SK-N-SH (cell line): ENCODE results near the gene PARD3. TPM values are rescaled to one million over a fixed set of nuclear protein-coding genes. Genes with fewer than 3 reads are reported as not detected.
"Not testable (repeated sequence)": the region's sequence is repeated elsewhere in the genome, so short reads cannot be mapped to it uniquely, and the experiment has no call there.

Experiments used
- CTCF ChIA-PET: fragments of 300-600, 350-600 bp; formaldehyde crosslinking; extraction: SDS; loops from one replicate; lab custom pipeline; 2021; lab: Yijun Ruan, JAX
- POLR2A ChIA-PET: fragments of 350-600 bp; sonication (Branson Sonifier 250); formaldehyde crosslinking; extraction: SDS; loops from one replicate; lab custom pipeline; 2020; ENCODE audit warnings: antibody characterized with exemption, inconsistent platforms; lab: Yijun Ruan, JAX
- DNase-seq: peaks from one replicate; pipeline ENCODE4 v3.0.0; 2012
- H2AFZ ChIP-seq: fragments of 200-600 bp; sonication (generic); 2 replicates; pipeline ENCODE4 v1.8.1; 2016; ENCODE audit warnings: antibody characterized with exemption, mild to moderate bottlenecking, low read depth
- H3F3A ChIP-seq: fragments of 200-600 bp; sonication (generic); replicated peaks from 2 replicates; pipeline ENCODE3; 2016; ENCODE audit warnings: antibody characterized with exemption, mild to moderate bottlenecking; ENCODE audit not compliant: insufficient read depth
- H3K27ac ChIP-seq, 2 experiments: fragments of 200-500 bp in 1 of 2; fragments of 200-600 bp in 1 of 2; sonication (Bioruptor generic) in 1 of 2; sonication (generic), shearing (Covaris generic) in 1 of 2; 2 replicates each; pipeline versions ENCODE4 v1.5.1 to v1.6.1; 2014 to 2016; ENCODE audit warnings: low read depth in 2 of 2, inconsistent platforms in 1 of 2, low read length in 1 of 2, mild to moderate bottlenecking in 1 of 2, mixed read lengths in 1 of 2
- H3K27me3 ChIP-seq: fragments of 200-600 bp; sonication (generic), shearing (Covaris generic); 2 replicates; pipeline ENCODE4 v1.6.1; 2016; ENCODE audit warnings: mixed run types; ENCODE audit not compliant: insufficient read depth
- H3K36me3 ChIP-seq, 2 experiments: fragments of 200-500 bp in 1 of 2; fragments of 200-600 bp in 1 of 2; sonication (Bioruptor generic) in 1 of 2; sonication (generic) in 1 of 2; replicated peaks in 1 of 2; 2 replicates each; pipeline versions ENCODE3 to v1.5.1; 2014 to 2016; ENCODE audit warnings: low read length in 1 of 2, mild to moderate bottlenecking in 1 of 2; ENCODE audit not compliant: insufficient read depth in 2 of 2, control insufficient read depth in 1 of 2
- H3K4me1 ChIP-seq, 2 experiments: fragments of 200-500 bp in 1 of 2; fragments of 200-600 bp in 1 of 2; sonication (Bioruptor generic) in 1 of 2; sonication (generic), shearing (Covaris generic) in 1 of 2; 2 replicates each; pipeline versions ENCODE4 v1.5.1 to v1.6.1; 2014 to 2016; ENCODE audit warnings: low read depth in 1 of 2, low read length in 1 of 2, mixed run types in 1 of 2; ENCODE audit not compliant: insufficient read depth in 2 of 2, control insufficient read depth in 1 of 2
- H3K4me2 ChIP-seq: fragments of 200-600 bp; sonication (generic), shearing (Covaris generic); 2 replicates; pipeline ENCODE4 v1.6.1; 2017; ENCODE audit warnings: mixed run types
- H3K4me3 ChIP-seq, 2 experiments: fragments of 200-500 bp in 1 of 2; fragments of 200-600 bp in 1 of 2; sonication (Bioruptor generic) in 1 of 2; sonication (generic), shearing (Covaris generic) in 1 of 2; 2 replicates each; pipeline versions ENCODE4 v1.5.1 to v1.8.1; 2014 to 2016; ENCODE audit warnings: low read depth in 2 of 2, inconsistent platforms in 1 of 2, low read length in 1 of 2, mild to moderate bottlenecking in 1 of 2, mixed read lengths in 1 of 2, moderate library complexity in 1 of 2
- H3K79me2 ChIP-seq: fragments of 200-600 bp; sonication (generic); 2 replicates; pipeline ENCODE4 v1.8.1; 2017; ENCODE audit warnings: mild to moderate bottlenecking; ENCODE audit not compliant: insufficient read depth
- H3K9ac ChIP-seq: fragments of 200-600 bp; sonication (generic); 2 replicates; pipeline ENCODE4 v1.6.1; 2017; ENCODE audit warnings: mixed run types
- H3K9me2 ChIP-seq: fragments of 200-600 bp; sonication (generic); 2 replicates; pipeline ENCODE4 v1.6.1; 2017; ENCODE audit warnings: mixed run types
- H3K9me3 ChIP-seq: fragments of 200-600 bp; sonication (generic); 2 replicates; pipeline ENCODE4 v1.6.1; 2017; ENCODE audit warnings: mixed run types, mild to moderate bottlenecking, moderate library complexity
- H4K20me1 ChIP-seq: fragments of 200-600 bp; sonication (generic); 2 replicates; pipeline ENCODE4 v1.6.1; 2017; ENCODE audit warnings: mild to moderate bottlenecking, mixed run types; ENCODE audit not compliant: insufficient read depth
- GATA2 ChIP-seq: sonication (generic); formaldehyde crosslinking; IDR thresholded peaks from 2 replicates; pipeline ENCODE4 v1.5.0; 2020; ENCODE audit warnings: mild to moderate bottlenecking, missing genetic modification reagents
- MXI1 ChIP-seq: IDR thresholded peaks from 2 replicates; pipeline ENCODE4 v1.6.1; 2012; ENCODE audit warnings: mild to moderate bottlenecking, low read depth, low read length, improper control_type of control experiment
- NRF1 ChIP-seq: IDR thresholded peaks from 2 replicates; pipeline ENCODE4 v1.6.1; 2012; ENCODE audit warnings: low read depth, mild to moderate bottlenecking, low read length
- RCOR1 ChIP-seq: fragments of 150-350 bp; IDR thresholded peaks from 2 replicates; pipeline ENCODE4 v1.6.1; 2017; ENCODE audit warnings: antibody characterized with exemption, low read length
- TAF1 ChIP-seq: IDR thresholded peaks from 2 replicates; pipeline ENCODE4 v1.6.1; 2012; ENCODE audit warnings: low read depth, mild to moderate bottlenecking, low read length, moderate library complexity, borderline replicate concordance
- WGBS: methylation state at CpG from one replicate; pipeline ENCODE4 v1.1.6; 2017; ENCODE audit warnings: low lambda C conversion rate; 5-methylcytosine and 5-hydroxymethylcytosine counted together
- polyA plus RNA-seq, 3 experiments: library from polyadenylated mRNA; depleted of rRNA; stranded (reverse); fragments of >200 nt; gene quantifications; 2 replicates each; pipeline ENCODE4 v1.2.3, GENCODE V29; 2012
- TF ChIP-seq, protein P1 (sequence below): IDR thresholded peaks from 2 replicates; pipeline ENCODE4 v1.4.0; 2012; ENCODE audit warnings: low read depth, borderline replicate concordance

Gene PARD3
- polyA plus RNA-seq, 1 of the 3 experiments (the other 2 are of a cell fraction): 29.4 TPM

DNA sequence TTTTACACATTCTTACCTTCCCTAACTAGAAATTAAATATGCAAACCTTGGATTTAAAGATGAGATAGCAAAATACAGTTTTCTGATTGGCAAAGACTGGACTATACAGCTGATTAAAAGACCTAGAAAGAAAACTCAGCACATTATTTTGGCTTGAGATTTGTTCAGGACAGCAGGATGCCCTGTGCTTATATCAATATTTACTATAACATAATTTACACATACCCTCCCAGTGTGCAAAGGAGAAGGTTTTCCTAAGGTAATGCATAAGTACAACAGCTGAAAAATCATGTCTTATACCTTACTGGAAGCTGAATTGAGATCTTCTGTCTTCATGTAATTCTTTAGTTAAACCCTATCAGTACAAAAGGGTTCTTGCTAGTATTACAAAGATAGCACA is 458.6 kb downstream of the PARD3 start:
- CTCF ChIA-PET: no interaction called here
- no peaks in the 10 kb centered on the region for H4K20me1 ChIP-seq
- no peak overlapping the region for H3K4me2 ChIP-seq
- no peak overlapping the region for H3K27ac ChIP-seq
- no peak for TF ChIP-seq TAF1
- TF ChIP-seq, protein P1, sequence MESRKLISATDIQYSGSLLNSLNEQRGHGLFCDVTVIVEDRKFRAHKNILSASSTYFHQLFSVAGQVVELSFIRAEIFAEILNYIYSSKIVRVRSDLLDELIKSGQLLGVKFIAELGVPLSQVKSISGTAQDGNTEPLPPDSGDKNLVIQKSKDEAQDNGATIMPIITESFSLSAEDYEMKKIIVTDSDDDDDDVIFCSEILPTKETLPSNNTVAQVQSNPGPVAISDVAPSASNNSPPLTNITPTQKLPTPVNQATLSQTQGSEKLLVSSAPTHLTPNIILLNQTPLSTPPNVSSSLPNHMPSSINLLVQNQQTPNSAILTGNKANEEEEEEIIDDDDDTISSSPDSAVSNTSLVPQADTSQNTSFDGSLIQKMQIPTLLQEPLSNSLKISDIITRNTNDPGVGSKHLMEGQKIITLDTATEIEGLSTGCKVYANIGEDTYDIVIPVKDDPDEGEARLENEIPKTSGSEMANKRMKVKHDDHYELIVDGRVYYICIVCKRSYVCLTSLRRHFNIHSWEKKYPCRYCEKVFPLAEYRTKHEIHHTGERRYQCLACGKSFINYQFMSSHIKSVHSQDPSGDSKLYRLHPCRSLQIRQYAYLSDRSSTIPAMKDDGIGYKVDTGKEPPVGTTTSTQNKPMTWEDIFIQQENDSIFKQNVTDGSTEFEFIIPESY: no peak
- no peak for TF ChIP-seq MXI1
- no peak for TF ChIP-seq RCOR1
- TF ChIP-seq GATA2 (CRISPR knock-in tag): no peak
- no peak for TF ChIP-seq NRF1
- H3K36me3 ChIP-seq: peaks cover 26 to 34% of the 10 kb centered on the region in 2 experiments
- H3K9ac ChIP-seq: no peak overlapping the region
- DNase-seq: no peak
- POLR2A ChIA-PET: no interaction called here
- H3K9me3 ChIP-seq: no peaks in the 10 kb centered on the region
- no peaks in the 10 kb centered on the region for H3K9me2 ChIP-seq
- no peak overlapping the region for H3K4me3 ChIP-seq
- H3K27me3 ChIP-seq: no peaks in the 10 kb centered on the region
- H3K4me1 ChIP-seq: peaks cover under 1 to 2% of the 10 kb centered on the region in 2 experiments; a peak in 2 of 4 replicates
- H3K79me2 ChIP-seq: no peaks in the 10 kb centered on the region
- H3F3A ChIP-seq: no peaks in the 10 kb centered on the region
- H2AFZ ChIP-seq: no peak overlapping the region

DNA sequence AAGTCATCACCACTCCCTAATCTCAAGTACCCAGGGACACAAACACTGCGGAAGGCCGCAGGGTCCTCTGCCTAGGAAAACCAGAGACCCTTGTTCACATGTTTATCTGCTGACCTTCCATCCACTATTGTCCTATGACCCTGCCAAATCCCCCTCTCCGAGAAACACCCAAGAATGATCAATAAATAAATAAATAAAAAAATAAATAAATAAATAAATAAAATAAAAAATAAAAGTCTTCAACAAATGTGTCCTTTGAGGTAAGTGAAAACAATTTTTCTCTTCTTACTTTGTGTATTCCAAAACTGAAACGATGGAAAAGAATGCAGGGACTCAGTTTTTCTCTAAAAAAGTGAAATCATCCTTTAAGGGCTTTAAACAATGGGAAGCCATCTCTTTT is 461.6 kb downstream of the PARD3 start:
- H3K9me2 ChIP-seq, H3K27me3 ChIP-seq, H3F3A ChIP-seq, H3K4me2 ChIP-seq, H3K9ac ChIP-seq, H3K79me2 ChIP-seq, H3K9me3 ChIP-seq, POLR2A ChIA-PET, CTCF ChIA-PET, DNase-seq, H2AFZ ChIP-seq, H3K4me3 ChIP-seq, H4K20me1 ChIP-seq, H3K27ac ChIP-seq: not testable (repeated sequence)
- Histone ChIP-seq H3K36me3 (peaks cover 11 to 23% of the 10 kb centered on the region in 2 experiments), H3K4me1 (peaks cover 2 to 11% of the 10 kb centered on the region in 2 experiments; a peak in 2 of 4 replicates)
- over 99% methylated on average over 4 of the region's 4 CpGs for WGBS

DNA sequence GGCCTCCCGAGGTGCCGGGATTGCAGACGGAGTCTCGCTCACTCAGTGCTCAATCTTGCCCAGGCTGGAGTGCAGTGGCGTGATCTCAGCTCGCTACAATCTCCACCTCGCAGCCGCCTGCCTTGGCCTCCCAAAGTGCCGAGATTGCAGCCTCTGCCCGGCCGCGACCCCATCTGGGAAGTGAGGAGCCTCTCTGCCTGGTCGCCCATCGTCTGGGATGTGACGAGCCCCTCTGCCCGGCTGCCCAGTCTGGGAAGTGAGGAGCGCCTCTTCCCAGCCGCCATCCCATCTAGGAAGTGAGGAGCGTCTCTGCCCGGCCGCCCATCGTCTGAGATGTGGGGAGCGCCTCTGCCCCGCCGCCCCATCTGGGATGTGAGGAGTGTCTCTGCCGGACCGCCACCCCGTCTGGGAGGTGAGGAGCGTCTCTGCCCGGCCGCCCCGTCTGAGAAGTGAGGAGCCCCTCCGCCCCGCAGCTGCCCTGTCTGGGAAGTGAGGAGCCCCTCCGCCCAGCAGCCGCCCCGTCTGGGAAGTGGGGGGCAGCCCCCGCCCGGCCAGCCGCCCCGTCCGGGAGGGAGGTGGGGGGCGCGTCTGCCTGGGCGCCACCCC is 462.4 kb downstream of the PARD3 start:
- POLR2A ChIA-PET, H3K9me3 ChIP-seq, H3K79me2 ChIP-seq, DNase-seq, H3K27me3 ChIP-seq, H3K9me2 ChIP-seq, H4K20me1 ChIP-seq, H3F3A ChIP-seq, H3K4me2 ChIP-seq, H3K4me3 ChIP-seq, H2AFZ ChIP-seq, H3K9ac ChIP-seq, H3K27ac ChIP-seq: not testable (repeated sequence)
- H3K4me1 ChIP-seq: peaks cover 2 to 11% of the 10 kb centered on the region in 2 experiments; a peak in 2 of 4 replicates
- CTCF ChIA-PET: interaction anchor here (0.6 kb wide), 1 partner anchor 110 kb away, joined by 3 read pairs; no protein-coding TSS in a partner anchor
- H3K36me3 ChIP-seq: peaks cover 4 to 26% of the 10 kb centered on the region in 2 experiments
- WGBS: 97% methylated on average over 18 of the region's 45 CpGs
